ENCODE data around the gene DNAH14. TPM values are rescaled to one million over a fixed set of nuclear protein-coding genes. Genes with fewer than 3 reads are reported as not detected.
"Not testable (repeated sequence)": the region's sequence is repeated elsewhere in the genome, so short reads cannot be mapped to it uniquely, and the experiment has no call there.

DNAH14 gene
- total RNA-seq, 2 experiments from 2014 or later, result 0.55 TPM; not detected in 1

- Mint-ChIP-seq H3K27me3 (peaks cover 4% of the 10 kb centered on the region), H3K9me3 (no peaks in the 10 kb centered on the region), H3K27ac (no peak overlapping the region), H3K36me3 (no peaks in the 10 kb centered on the region), H3K4me1 (ENCODE audit: low read depth) (peaks cover 2% of the 10 kb centered on the region), H3K4me3 (no peak overlapping the region)
- DNase-seq, result no peak
- CTCF ChIA-PET, result no interaction called here
- POLR2A ChIA-PET, result no interaction called here
- intact Hi-C loops (cut with micrococcal nuclease), result no loop called here
Observed at GRCh38 chr1:224980181-224980580, 50.7 kb downstream of the DNAH14 start.

GRCh38 chr1:224981922-224982354, 52.5 kb downstream of the DNAH14 start:
- H3K4me3 Mint-ChIP-seq; intact Hi-C loops (cut with micrococcal nuclease); H3K9me3 Mint-ChIP-seq; DNase-seq; H3K4me1 Mint-ChIP-seq (ENCODE audit: low read depth); H3K27me3 Mint-ChIP-seq; POLR2A ChIA-PET; H3K27ac Mint-ChIP-seq; H3K36me3 Mint-ChIP-seq; CTCF ChIA-PET: not testable (repeated sequence)

GRCh38 chr1:224988042-224988441, 58.6 kb downstream of the DNAH14 start:
- DNase-seq, result no peak
- Mint-ChIP-seq H3K4me1 (ENCODE audit: low read depth) (no peaks in the 10 kb centered on the region), H3K36me3 (no peaks in the 10 kb centered on the region), H3K27ac (no peak overlapping the region), H3K9me3 (no peaks in the 10 kb centered on the region), H3K4me3 (no peak overlapping the region), H3K27me3 (peaks cover 3% of the 10 kb centered on the region)
- ChIA-PET POLR2A (no interaction called here), CTCF (no interaction called here)
- intact Hi-C loops (cut with micrococcal nuclease), result no loop called here

- H3K36me3 Mint-ChIP-seq, result no peaks in the 10 kb centered on the region
- ChIA-PET CTCF (no interaction called here), POLR2A (no interaction called here)
- peaks cover 2% of the 10 kb centered on the region for H3K27me3 Mint-ChIP-seq
- H3K27ac Mint-ChIP-seq, result no peak overlapping the region
- intact Hi-C loops (cut with micrococcal nuclease), result no loop called here
- no peak overlapping the region for H3K4me3 Mint-ChIP-seq
- peaks cover 1% of the 10 kb centered on the region for H3K9me3 Mint-ChIP-seq
- no peaks in the 10 kb centered on the region for H3K4me1 Mint-ChIP-seq (ENCODE audit: low read depth)
- no peak for DNase-seq
Observed at GRCh38 chr1:224989615-224990014, 60.1 kb downstream of the DNAH14 start.

- DNase-seq; H3K4me3 Mint-ChIP-seq; POLR2A ChIA-PET; H3K27ac Mint-ChIP-seq; H3K4me1 Mint-ChIP-seq (ENCODE audit: low read depth); intact Hi-C loops (cut with micrococcal nuclease); H3K36me3 Mint-ChIP-seq; CTCF ChIA-PET; H3K27me3 Mint-ChIP-seq: not testable (repeated sequence)
- peaks cover 11% of the 10 kb centered on the region for H3K9me3 Mint-ChIP-seq
Observed at GRCh38 chr1:224991550-224991949, 62.1 kb downstream of the DNAH14 start.

- intact Hi-C loops (cut with micrococcal nuclease), result no loop called here
- ChIA-PET CTCF (no interaction called here), POLR2A (no interaction called here)
- Mint-ChIP-seq H3K27ac (no peak overlapping the region), H3K9me3 (peaks cover 20% of the 10 kb centered on the region), H3K4me3 (no peak overlapping the region), H3K27me3 (peaks cover 2% of the 10 kb centered on the region), H3K36me3 (no peaks in the 10 kb centered on the region), H3K4me1 (ENCODE audit: low read depth) (no peaks in the 10 kb centered on the region)
- no peak for DNase-seq
Observed at GRCh38 chr1:224995602-224996001, 66.1 kb downstream of the DNAH14 start.

GRCh38 chr1:224996266-224996665, 66.8 kb downstream of the DNAH14 start:
- POLR2A ChIA-PET, result no interaction called here
- Mint-ChIP-seq H3K27ac (no peak overlapping the region), H3K4me3 (no peak overlapping the region), H3K4me1 (ENCODE audit: low read depth) (no peaks in the 10 kb centered on the region), H3K36me3 (no peaks in the 10 kb centered on the region), H3K27me3 (peaks cover 2% of the 10 kb centered on the region), H3K9me3 (peaks cover 20% of the 10 kb centered on the region)
- intact Hi-C loops (cut with micrococcal nuclease), result no loop called here
- no peak for DNase-seq
- CTCF ChIA-PET, result no interaction called here

- intact Hi-C loops (cut with micrococcal nuclease), result no loop called here
- DNase-seq, result no peak
- Mint-ChIP-seq H3K4me1 (ENCODE audit: low read depth) (no peaks in the 10 kb centered on the region), H3K36me3 (no peaks in the 10 kb centered on the region), H3K27me3 (no peaks in the 10 kb centered on the region), H3K9me3 (peaks cover 20% of the 10 kb centered on the region), H3K4me3 (no peak overlapping the region), H3K27ac (no peak overlapping the region)
- CTCF ChIA-PET, result no interaction called here
- POLR2A ChIA-PET, result no interaction called here
Observed at GRCh38 chr1:224998185-224998584, 68.7 kb downstream of the DNAH14 start.

- intact Hi-C loops (cut with micrococcal nuclease), result no loop called here
- DNase-seq, result no peak
- CTCF ChIA-PET, result no interaction called here
- H3K27ac Mint-ChIP-seq, result no peak overlapping the region
- H3K4me3 Mint-ChIP-seq, result no peak overlapping the region
- H3K4me1 Mint-ChIP-seq (ENCODE audit: low read depth), result no peaks in the 10 kb centered on the region
- peaks cover 5% of the 10 kb centered on the region for H3K9me3 Mint-ChIP-seq
- H3K36me3 Mint-ChIP-seq, result no peaks in the 10 kb centered on the region
- POLR2A ChIA-PET, result no interaction called here
- H3K27me3 Mint-ChIP-seq, result peaks cover 7% of the 10 kb centered on the region
Observed at GRCh38 chr1:225004396-225004795, 74.9 kb downstream of the DNAH14 start.

GRCh38 chr1:225006352-225006751, 76.9 kb downstream of the DNAH14 start:
- H3K4me1 Mint-ChIP-seq (ENCODE audit: low read depth); H3K36me3 Mint-ChIP-seq; POLR2A ChIA-PET; intact Hi-C loops (cut with micrococcal nuclease); H3K9me3 Mint-ChIP-seq; DNase-seq; H3K27ac Mint-ChIP-seq; H3K27me3 Mint-ChIP-seq; H3K4me3 Mint-ChIP-seq; CTCF ChIA-PET: not testable (repeated sequence)

GRCh38 chr1:225008050-225008449, 78.6 kb downstream of the DNAH14 start:
- H3K9me3 Mint-ChIP-seq; POLR2A ChIA-PET; H3K27me3 Mint-ChIP-seq; H3K27ac Mint-ChIP-seq; DNase-seq; H3K4me3 Mint-ChIP-seq; intact Hi-C loops (cut with micrococcal nuclease); H3K4me1 Mint-ChIP-seq (ENCODE audit: low read depth); H3K36me3 Mint-ChIP-seq; CTCF ChIA-PET: not testable (repeated sequence)

- no peak overlapping the region for H3K27ac Mint-ChIP-seq
- no peak for DNase-seq
- intact Hi-C loops (cut with micrococcal nuclease), result no loop called here
- no peaks in the 10 kb centered on the region for H3K9me3 Mint-ChIP-seq
- H3K4me3 Mint-ChIP-seq, result no peak overlapping the region
- no peaks in the 10 kb centered on the region for H3K36me3 Mint-ChIP-seq
- peaks cover 8% of the 10 kb centered on the region for H3K27me3 Mint-ChIP-seq
- POLR2A ChIA-PET, result no interaction called here
- CTCF ChIA-PET, result no interaction called here
- no peaks in the 10 kb centered on the region for H3K4me1 Mint-ChIP-seq (ENCODE audit: low read depth)
Observed at GRCh38 chr1:225021037-225021436, 91.6 kb downstream of the DNAH14 start.

GRCh38 chr1:225026701-225027100, 97.2 kb downstream of the DNAH14 start:
- Mint-ChIP-seq H3K36me3 (no peaks in the 10 kb centered on the region), H3K4me1 (ENCODE audit: low read depth) (no peaks in the 10 kb centered on the region), H3K4me3 (no peak overlapping the region), H3K27ac (no peak overlapping the region), H3K9me3 (no peaks in the 10 kb centered on the region), H3K27me3 (no peaks in the 10 kb centered on the region)
- DNase-seq, result no peak
- ChIA-PET POLR2A (no interaction called here), CTCF (no interaction called here)
- intact Hi-C loops (cut with micrococcal nuclease), result no loop called here

- H3K36me3 Mint-ChIP-seq; H3K27me3 Mint-ChIP-seq; DNase-seq; CTCF ChIA-PET; H3K4me1 Mint-ChIP-seq (ENCODE audit: low read depth); H3K27ac Mint-ChIP-seq; intact Hi-C loops (cut with micrococcal nuclease); H3K4me3 Mint-ChIP-seq; POLR2A ChIA-PET; H3K9me3 Mint-ChIP-seq: not testable (repeated sequence)
Observed at GRCh38 chr1:225036441-225036840, 107.0 kb downstream of the DNAH14 start.
